ENCODE measurements around the gene GBF1.

- TF ChIP-seq POLR2AphosphoS5 (IDR thresholded peaks at IDR 0.05; ENCODE audit: borderline replicate concordance, low read depth, low read length) (no peak; the same call in 1 of the 2 replicates), FOXP2 (optimal IDR thresholded peaks at IDR 0.05; ENCODE audit: control extremely low read depth, extremely low read length, insufficient read depth) (no peak)
Observed at GRCh38 chr10:102422545-102423129, 177.3 kb downstream of the GBF1 start.
